ENCODE data around the gene IGSF23. TPM values are rescaled to one million over a fixed set of nuclear protein-coding genes. Genes with fewer than 3 reads are reported as not detected.

IGSF23 gene
- total RNA-seq, 1 donor: not detected

- no peaks in the 10 kb centered on the region for H3K27me3 ChIP-seq (ENCODE audit: insufficient read depth, low read length)
- DNase-seq (ENCODE audit: insufficient read length, low spot score, missing footprints): no peak
- H3K4me3 ChIP-seq (ENCODE audit: insufficient read depth, low read length): no peak overlapping the region
- H3K79me2 ChIP-seq (ENCODE audit: insufficient read depth, low read length): no peaks in the 10 kb centered on the region
- no peaks in the 10 kb centered on the region for H3K4me1 ChIP-seq (ENCODE audit: insufficient read depth, low read length)
- no peak overlapping the region for H2AFZ ChIP-seq (ENCODE audit: low read length)
- peaks cover 2% of the 10 kb centered on the region for H4K20me1 ChIP-seq (ENCODE audit: insufficient read depth, low read length)
- no peaks in the 10 kb centered on the region for H3K9me3 ChIP-seq (ENCODE audit: low read depth, low read length)
- H3K27ac ChIP-seq (ENCODE audit: low read depth, low read length): no peak overlapping the region
- peaks cover 52% of the 10 kb centered on the region for H3K36me3 ChIP-seq (ENCODE audit: insufficient read depth, low read length)
- H3K4me2 ChIP-seq (ENCODE audit: insufficient read depth, low read length): no peak overlapping the region
- no peak for TF ChIP-seq CTCF (IDR thresholded peaks at IDR 0.05; ENCODE audit: extremely low read depth, low read depth, low read length)
Observed at GRCh38 chr19:44663996-44664395, 50.6 kb downstream of the IGSF23 start.

- H3K79me2 ChIP-seq (ENCODE audit: insufficient read depth, low read length): no peaks in the 10 kb centered on the region
- peaks cover 43% of the 10 kb centered on the region for H3K36me3 ChIP-seq (ENCODE audit: insufficient read depth, low read length)
- H4K20me1 ChIP-seq (ENCODE audit: insufficient read depth, low read length): peaks cover 2% of the 10 kb centered on the region
- no peaks in the 10 kb centered on the region for H3K4me1 ChIP-seq (ENCODE audit: insufficient read depth, low read length)
- H3K27ac ChIP-seq (ENCODE audit: low read depth, low read length): no peak overlapping the region
- no peak overlapping the region for H3K4me3 ChIP-seq (ENCODE audit: insufficient read depth, low read length)
- H2AFZ ChIP-seq (ENCODE audit: low read length): no peak overlapping the region
- H3K4me2 ChIP-seq (ENCODE audit: insufficient read depth, low read length): no peak overlapping the region
- H3K9me3 ChIP-seq (ENCODE audit: low read depth, low read length): no peaks in the 10 kb centered on the region
- no peak for DNase-seq (ENCODE audit: insufficient read length, low spot score, missing footprints)
- no peaks in the 10 kb centered on the region for H3K27me3 ChIP-seq (ENCODE audit: insufficient read depth, low read length)
- TF ChIP-seq CTCF (IDR thresholded peaks at IDR 0.05; ENCODE audit: extremely low read depth, low read depth, low read length): no peak
Observed at GRCh38 chr19:44664976-44665375, 51.6 kb downstream of the IGSF23 start.

- H4K20me1 ChIP-seq (ENCODE audit: insufficient read depth, low read length): no peaks in the 10 kb centered on the region
Observed at GRCh38 chr19:44666852-44667556, 53.6 kb downstream of the IGSF23 start.

More at GRCh38 chr19:44666852-44667556, 53.6 kb downstream of the IGSF23 start:
- Histone ChIP-seq H3K79me2 (ENCODE audit: insufficient read depth, low read length) (no peaks in the 10 kb centered on the region), H3K27ac (ENCODE audit: low read depth, low read length) (no peak overlapping the region), H3K36me3 (ENCODE audit: insufficient read depth, low read length) (peaks cover 23% of the 10 kb centered on the region), H3K4me2 (ENCODE audit: insufficient read depth, low read length) (no peak overlapping the region), H3K9me3 (ENCODE audit: low read depth, low read length) (no peaks in the 10 kb centered on the region), H3K4me3 (ENCODE audit: insufficient read depth, low read length) (no peak overlapping the region), H3K27me3 (ENCODE audit: insufficient read depth, low read length) (no peaks in the 10 kb centered on the region), H2AFZ (ENCODE audit: low read length) (no peak overlapping the region), H3K4me1 (ENCODE audit: insufficient read depth, low read length) (no peaks in the 10 kb centered on the region)
- TF ChIP-seq CTCF (IDR thresholded peaks at IDR 0.05; ENCODE audit: extremely low read depth, low read depth, low read length): no peak
- DNase-seq (ENCODE audit: insufficient read length, low spot score, missing footprints): no peak
